ENCODE results near the gene KCNH1. TPM values are rescaled to one million over a fixed set of nuclear protein-coding genes. Genes with fewer than 3 reads are reported as not detected.

The KCNH1 gene
- total RNA-seq, 3 donors from 2014 or later: 0.81 to 1.7 (median 1.2) TPM

DNA sequence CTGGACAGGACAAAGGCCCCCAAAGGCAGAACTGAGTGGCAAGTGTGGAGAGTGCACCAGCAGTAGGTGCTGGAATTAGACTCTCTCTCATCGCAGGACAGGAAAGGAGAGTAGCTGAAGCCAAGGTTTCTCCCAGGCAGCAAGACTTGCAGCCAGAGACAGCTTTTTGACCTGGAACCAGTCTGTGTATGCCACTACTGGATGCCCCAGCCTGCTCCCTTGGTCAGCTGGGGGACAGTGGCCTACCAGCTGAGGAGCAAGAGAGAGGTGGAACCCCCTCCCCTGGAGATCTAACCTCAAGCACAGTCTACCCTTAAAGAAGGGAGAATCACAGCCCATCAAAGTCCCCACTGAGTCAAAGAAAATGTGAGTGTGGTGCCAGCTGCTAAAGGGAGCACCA lies 375.7 kb downstream of the KCNH1 start:
- no peaks in the 10 kb centered on the region for H3K36me3 ChIP-seq (ENCODE audit: low read depth)
- H3K4me3 ChIP-seq: no peak overlapping the region
- no peaks in the 10 kb centered on the region for H3K4me1 ChIP-seq (ENCODE audit: low read depth)
- no peaks in the 10 kb centered on the region for H3K9me3 ChIP-seq
- no peak for TF ChIP-seq CTCF (IDR thresholded peaks at IDR 0.05)
- ATAC-seq (no peak), DNase-seq (no peak)
- intact Hi-C loops (cut with DNase I, micrococcal nuclease): no loop called here

DNA sequence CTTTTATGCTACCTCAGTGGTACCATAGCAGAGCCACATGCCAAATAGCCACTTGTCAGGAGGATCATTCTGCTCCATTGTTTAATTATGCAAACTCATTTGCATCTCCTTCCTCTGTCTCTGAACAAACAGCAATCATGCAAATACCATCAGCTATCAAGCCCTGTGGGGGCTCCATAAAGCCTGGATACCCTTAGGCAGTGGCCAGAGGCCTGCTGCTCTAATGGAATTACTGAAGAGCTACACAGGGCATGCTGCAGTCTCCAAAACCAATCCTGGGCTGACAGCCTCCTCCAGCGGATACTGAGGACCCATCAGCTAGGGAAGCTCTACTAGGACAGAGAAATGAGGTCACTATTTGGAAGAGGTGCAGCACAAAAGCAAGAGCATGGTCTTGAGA lies 376.3 kb downstream of the KCNH1 start:
- ATAC-seq: no peak
- DNase-seq: no peak
- no peak for TF ChIP-seq CTCF (IDR thresholded peaks at IDR 0.05)
- intact Hi-C loops (cut with DNase I, micrococcal nuclease): no loop called here
- no peak overlapping the region for H3K4me3 ChIP-seq
- H3K36me3 ChIP-seq (ENCODE audit: low read depth): no peaks in the 10 kb centered on the region
- no peaks in the 10 kb centered on the region for H3K4me1 ChIP-seq (ENCODE audit: low read depth)
- no peaks in the 10 kb centered on the region for H3K9me3 ChIP-seq

DNA sequence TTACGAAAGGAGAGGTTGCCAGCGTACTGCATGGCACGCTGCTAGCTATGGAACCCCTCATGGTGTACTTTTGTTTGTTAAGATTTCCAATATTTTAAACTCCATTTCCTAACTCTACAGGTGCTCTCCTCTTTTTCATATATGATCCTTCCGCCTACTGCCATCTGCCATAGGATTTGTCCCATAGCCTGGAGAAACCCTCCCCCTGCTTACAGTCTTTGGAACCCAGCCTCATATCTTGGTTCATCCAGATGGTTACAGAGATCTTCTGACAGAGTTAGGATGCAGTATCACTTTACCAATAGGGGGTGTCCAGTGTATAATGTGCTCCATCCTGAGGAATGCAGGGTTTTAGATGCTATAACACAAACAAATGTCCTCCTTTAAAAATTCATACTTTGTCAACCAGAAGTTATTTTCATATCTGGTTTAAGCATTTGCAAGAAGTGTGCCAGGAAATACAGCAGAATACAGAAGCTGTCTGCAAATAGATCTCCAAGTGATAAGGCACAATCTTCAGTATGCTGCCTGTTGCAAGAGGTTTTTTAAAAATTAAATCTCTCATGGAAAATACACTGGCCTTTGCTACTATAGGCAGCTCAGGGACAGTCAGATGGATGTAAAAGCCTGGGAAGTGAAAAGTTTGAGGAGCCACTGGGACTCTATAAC lies 377.8 kb downstream of the KCNH1 start:
- Histone ChIP-seq H3K4me1 (ENCODE audit: low read depth) (no peaks in the 10 kb centered on the region), H3K4me3 (no peak overlapping the region), H3K36me3 (ENCODE audit: low read depth) (no peaks in the 10 kb centered on the region), H3K9me3 (no peaks in the 10 kb centered on the region)
- DNase-seq (no peak), ATAC-seq (no peak)
- intact Hi-C loops (cut with DNase I, micrococcal nuclease): no loop called here
- TF ChIP-seq CTCF (IDR thresholded peaks at IDR 0.05): no peak

- H3K36me3 ChIP-seq (ENCODE audit: low read depth): no peaks in the 10 kb centered on the region
- no peak for TF ChIP-seq CTCF (IDR thresholded peaks at IDR 0.05)
Measured at GRCh38 chr1:210754878-210755665, 378.9 kb downstream of the KCNH1 start.

DNA sequence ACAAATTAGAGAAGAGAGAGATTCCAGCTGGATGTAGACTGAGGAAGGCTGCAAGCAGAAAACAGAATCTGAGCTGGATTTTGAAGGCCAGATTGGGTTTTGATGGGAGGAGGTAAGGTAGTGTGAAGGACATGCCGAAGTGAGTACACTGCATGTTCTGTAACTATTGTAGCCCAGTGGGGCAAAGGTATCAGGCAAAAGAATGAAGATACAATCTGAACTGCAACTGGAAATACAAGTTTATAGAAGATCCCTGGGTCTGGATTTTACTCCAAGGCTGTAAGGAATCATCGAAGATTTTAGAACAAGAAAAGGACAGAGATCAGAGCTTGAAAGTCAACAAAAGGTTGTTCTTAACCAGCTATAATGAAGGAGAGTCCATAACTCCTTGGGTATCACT lies 382.0 kb downstream of the KCNH1 start:
- intact Hi-C loops (cut with DNase I, micrococcal nuclease): no loop called here
- no peak overlapping the region for H3K4me3 ChIP-seq
- no peak for TF ChIP-seq CTCF (IDR thresholded peaks at IDR 0.05)
- H3K36me3 ChIP-seq (ENCODE audit: low read depth): no peaks in the 10 kb centered on the region
- no peaks in the 10 kb centered on the region for H3K9me3 ChIP-seq
- no peak for DNase-seq
- H3K4me1 ChIP-seq (ENCODE audit: low read depth): no peaks in the 10 kb centered on the region
- no peak for ATAC-seq

More at GRCh38 chr1:210754878-210755665, 378.9 kb downstream of the KCNH1 start:
- Histone ChIP-seq H3K4me3 (no peak overlapping the region), H3K4me1 (ENCODE audit: low read depth) (no peaks in the 10 kb centered on the region), H3K9me3 (no peaks in the 10 kb centered on the region)
- intact Hi-C loops (cut with DNase I, micrococcal nuclease): no loop called here
- ATAC-seq (no peak), DNase-seq (no peak)

All from mucosa of descending colon (tissue), 3 donors.